ENCODE results near the gene QPRT. TPM values are rescaled to one million over a fixed set of nuclear protein-coding genes. Genes with fewer than 3 reads are reported as not detected.

QPRT gene
- total RNA-seq, 1 experiment from 2014 or later, result 310 TPM

DNA sequence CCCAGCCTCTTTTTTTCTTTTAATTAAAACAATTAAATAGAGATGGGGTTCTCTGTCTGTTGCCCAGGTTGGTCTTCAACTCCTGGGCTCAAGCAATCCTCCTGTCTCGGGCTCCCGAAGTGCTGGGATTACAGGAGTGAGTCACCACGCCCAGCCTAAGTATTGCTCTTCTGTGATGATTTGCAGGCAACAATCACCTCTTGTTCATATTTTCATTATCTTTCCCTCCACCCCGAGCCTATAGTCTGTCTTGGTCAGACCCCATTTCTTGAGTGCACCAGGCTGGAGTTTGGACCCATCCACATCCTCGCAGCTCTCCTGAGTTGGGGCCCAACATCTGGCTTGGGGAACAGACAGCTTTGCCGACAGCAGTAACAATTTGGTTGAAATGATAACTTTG, 20.3 kb upstream of the QPRT start:
- H4K20me1 ChIP-seq (ENCODE audit: insufficient read depth), result no peaks in the 10 kb centered on the region
- H3K9me2 ChIP-seq (ENCODE audit: insufficient read depth), result no peaks in the 10 kb centered on the region
- no peaks in the 10 kb centered on the region for H3K36me3 ChIP-seq (ENCODE audit: low read depth)
- no peak overlapping the region for H2AFZ ChIP-seq
- H3K4me1 ChIP-seq (replicated peaks; ENCODE audit: insufficient read depth), result no peaks in the 10 kb centered on the region
- intact Hi-C loops (cut with micrococcal nuclease; ENCODE audit: unreplicated experiment), result no loop called here
- BruUV-seq (replicated peaks), result no TSS peak
- ChIA-PET CTCF (no interaction called here), POLR2A (ENCODE audit: unreplicated experiment) (no interaction called here)
- no peaks in the 10 kb centered on the region; the same call in 1 of the 2 replicates for H3F3A ChIP-seq (ENCODE audit: insufficient read depth, low read depth)
- H3K4me2 ChIP-seq, result no peak overlapping the region
- no peaks in the 10 kb centered on the region for H3K27me3 ChIP-seq (ENCODE audit: insufficient read depth, low read depth)
- H3K79me2 ChIP-seq (ENCODE audit: low read depth), result no peaks in the 10 kb centered on the region
- H3K9me3 ChIP-seq (ENCODE audit: insufficient read depth, low read depth), result no peaks in the 10 kb centered on the region
- H3K27ac ChIP-seq, result no peak overlapping the region
- no peak for DNase-seq
- TF ChIP-seq CTCF (conservative IDR thresholded peaks at IDR 0.05) (no peak), EZH2 (IDR thresholded peaks at IDR 0.05; ENCODE audit: low read depth) (no peak)
- no peak overlapping the region for H3K4me3 ChIP-seq

GRCh38 chr16:29662000-29662728, 16.8 kb upstream of the QPRT start:
- H3F3A ChIP-seq (ENCODE audit: insufficient read depth, low read depth), result no peaks in the 10 kb centered on the region; the same call in 1 of the 2 replicates
- no peaks in the 10 kb centered on the region for H3K27me3 ChIP-seq (ENCODE audit: insufficient read depth, low read depth)
- no peaks in the 10 kb centered on the region for H3K9me2 ChIP-seq (ENCODE audit: insufficient read depth)
- no peaks in the 10 kb centered on the region for H3K36me3 ChIP-seq (ENCODE audit: low read depth)
- TF ChIP-seq EZH2 (IDR thresholded peaks at IDR 0.05; ENCODE audit: low read depth) (no peak), CTCF (conservative IDR thresholded peaks at IDR 0.05) (no peak)
- intact Hi-C loops (cut with micrococcal nuclease; ENCODE audit: unreplicated experiment), result no loop called here
- ChIA-PET POLR2A (ENCODE audit: unreplicated experiment) (no interaction called here), CTCF (no interaction called here)
- H4K20me1 ChIP-seq (ENCODE audit: insufficient read depth), result no peaks in the 10 kb centered on the region
- no peaks in the 10 kb centered on the region for H3K79me2 ChIP-seq (ENCODE audit: low read depth)
- no peak for DNase-seq
- no peak overlapping the region for H3K4me2 ChIP-seq
- BruUV-seq (replicated peaks), result no TSS peak
- no peaks in the 10 kb centered on the region for H3K9me3 ChIP-seq (ENCODE audit: insufficient read depth, low read depth)
- H3K27ac ChIP-seq, result no peak overlapping the region
- H3K4me1 ChIP-seq (replicated peaks; ENCODE audit: insufficient read depth), result no peaks in the 10 kb centered on the region
- H2AFZ ChIP-seq, result no peak overlapping the region
- H3K4me3 ChIP-seq, result no peak overlapping the region

DNA sequence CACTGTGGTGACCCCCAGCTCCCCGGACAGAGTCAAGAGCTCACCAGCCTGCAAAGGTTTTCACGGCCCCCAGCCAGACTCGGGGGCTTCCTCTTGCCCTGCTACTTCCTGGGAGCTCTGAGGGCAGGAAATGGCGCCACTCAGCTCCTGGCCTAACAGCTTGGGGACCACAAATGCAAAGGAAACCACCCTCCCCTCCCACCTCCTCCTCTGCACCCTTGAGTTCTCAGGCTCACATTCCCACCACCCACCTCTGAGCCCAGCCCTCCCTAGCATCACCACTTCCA, 16.3 kb upstream of the QPRT start:
- intact Hi-C loops (cut with micrococcal nuclease; ENCODE audit: unreplicated experiment), result no loop called here
- CTCF ChIA-PET, result no interaction called here

More for the DNA sequence above, 16.3 kb upstream of the QPRT start:
- no peak overlapping the region for H3K4me2 ChIP-seq
- no TSS peak for BruUV-seq (replicated peaks)
- H3K9me3 ChIP-seq (ENCODE audit: insufficient read depth, low read depth), result no peaks in the 10 kb centered on the region
- no peak for TF ChIP-seq CTCF (conservative IDR thresholded peaks at IDR 0.05)
- TF ChIP-seq EZH2 (IDR thresholded peaks at IDR 0.05; ENCODE audit: low read depth), result no peak
- H3F3A ChIP-seq (ENCODE audit: insufficient read depth, low read depth), result no peaks in the 10 kb centered on the region; the same call in 1 of the 2 replicates
- no peaks in the 10 kb centered on the region for H3K4me1 ChIP-seq (replicated peaks; ENCODE audit: insufficient read depth)
- H3K9me2 ChIP-seq (ENCODE audit: insufficient read depth), result no peaks in the 10 kb centered on the region
- H4K20me1 ChIP-seq (ENCODE audit: insufficient read depth), result no peaks in the 10 kb centered on the region
- no peak overlapping the region for H3K27ac ChIP-seq
- no peaks in the 10 kb centered on the region for H3K27me3 ChIP-seq (ENCODE audit: insufficient read depth, low read depth)
- H2AFZ ChIP-seq, result no peak overlapping the region
- no peak overlapping the region for H3K4me3 ChIP-seq
- POLR2A ChIA-PET (ENCODE audit: unreplicated experiment), result no interaction called here
- no peak for DNase-seq
- H3K79me2 ChIP-seq (ENCODE audit: low read depth), result no peaks in the 10 kb centered on the region
- H3K36me3 ChIP-seq (ENCODE audit: low read depth), result no peaks in the 10 kb centered on the region
